ENCODE data around the gene WEE2.
"Not testable (repeated sequence)": the region's sequence is repeated elsewhere in the genome, so short reads cannot be mapped to it uniquely, and the experiment has no call there.

WEE2 gene

DNA sequence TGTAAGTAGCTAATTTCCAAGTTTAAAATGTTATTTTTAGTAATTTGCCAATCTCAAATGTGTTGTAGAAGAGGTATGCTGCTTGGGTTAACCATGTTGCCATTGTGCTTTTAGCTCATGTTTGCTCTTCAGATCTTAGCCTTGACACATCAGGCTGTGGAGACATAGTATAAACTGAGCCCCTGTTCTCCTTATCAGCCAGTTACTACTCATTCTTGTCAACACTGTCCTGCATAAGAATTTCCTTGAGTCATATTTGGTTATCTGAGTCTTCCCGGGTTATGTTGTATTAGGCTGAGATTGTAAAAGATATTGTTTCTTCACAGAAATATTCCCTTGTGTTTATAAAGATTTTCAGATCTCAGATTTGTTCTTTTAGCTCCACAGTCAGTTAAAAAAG lies 34.1 kb downstream of the WEE2 start:
- DNase-seq (ENCODE audit: low read depth, low spot score), result no peak
- ChIA-PET POLR2A (no interaction called here), CTCF (interaction anchor here (1.5 kb wide), 1 partner anchor 87 kb away, joined by 3 read pairs; no protein-coding TSS in a partner anchor)
- TF ChIP-seq, protein P1, sequence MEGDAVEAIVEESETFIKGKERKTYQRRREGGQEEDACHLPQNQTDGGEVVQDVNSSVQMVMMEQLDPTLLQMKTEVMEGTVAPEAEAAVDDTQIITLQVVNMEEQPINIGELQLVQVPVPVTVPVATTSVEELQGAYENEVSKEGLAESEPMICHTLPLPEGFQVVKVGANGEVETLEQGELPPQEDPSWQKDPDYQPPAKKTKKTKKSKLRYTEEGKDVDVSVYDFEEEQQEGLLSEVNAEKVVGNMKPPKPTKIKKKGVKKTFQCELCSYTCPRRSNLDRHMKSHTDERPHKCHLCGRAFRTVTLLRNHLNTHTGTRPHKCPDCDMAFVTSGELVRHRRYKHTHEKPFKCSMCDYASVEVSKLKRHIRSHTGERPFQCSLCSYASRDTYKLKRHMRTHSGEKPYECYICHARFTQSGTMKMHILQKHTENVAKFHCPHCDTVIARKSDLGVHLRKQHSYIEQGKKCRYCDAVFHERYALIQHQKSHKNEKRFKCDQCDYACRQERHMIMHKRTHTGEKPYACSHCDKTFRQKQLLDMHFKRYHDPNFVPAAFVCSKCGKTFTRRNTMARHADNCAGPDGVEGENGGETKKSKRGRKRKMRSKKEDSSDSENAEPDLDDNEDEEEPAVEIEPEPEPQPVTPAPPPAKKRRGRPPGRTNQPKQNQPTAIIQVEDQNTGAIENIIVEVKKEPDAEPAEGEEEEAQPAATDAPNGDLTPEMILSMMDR (IDR thresholded peaks at IDR 0.05; ENCODE audit: insufficient read depth, low read length, missing control alignments), result no peak
- no peak overlapping the region for H3K4me3 ChIP-seq (ENCODE audit: low read depth, low read length)

DNA sequence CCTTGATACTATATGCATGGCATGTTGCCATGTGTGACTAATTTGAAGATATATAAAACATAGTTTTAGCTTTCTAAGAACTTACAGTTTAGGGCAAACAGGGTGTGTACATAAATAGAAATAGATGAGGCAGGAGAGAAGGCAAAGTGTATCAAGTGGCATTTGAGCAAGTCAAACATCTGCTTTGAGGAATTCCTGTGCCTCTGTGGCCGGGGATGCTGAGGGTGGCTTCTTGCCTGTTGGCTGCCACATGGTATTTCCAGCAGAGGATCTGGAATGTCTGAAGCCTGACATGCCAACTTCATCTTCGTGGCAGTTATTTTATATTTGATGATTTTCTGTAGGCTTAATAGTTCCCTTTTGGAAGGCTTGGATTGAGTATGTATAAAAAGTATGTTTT lies 36.0 kb downstream of the WEE2 start:
- TF ChIP-seq, protein P1 (IDR thresholded peaks at IDR 0.05; ENCODE audit: insufficient read depth, low read length, missing control alignments), result no peak
- H3K4me3 ChIP-seq (ENCODE audit: low read depth, low read length), result no peak overlapping the region
- CTCF ChIA-PET, result no interaction called here
- DNase-seq (ENCODE audit: low read depth, low spot score), result no peak
- POLR2A ChIA-PET, result no interaction called here

DNA sequence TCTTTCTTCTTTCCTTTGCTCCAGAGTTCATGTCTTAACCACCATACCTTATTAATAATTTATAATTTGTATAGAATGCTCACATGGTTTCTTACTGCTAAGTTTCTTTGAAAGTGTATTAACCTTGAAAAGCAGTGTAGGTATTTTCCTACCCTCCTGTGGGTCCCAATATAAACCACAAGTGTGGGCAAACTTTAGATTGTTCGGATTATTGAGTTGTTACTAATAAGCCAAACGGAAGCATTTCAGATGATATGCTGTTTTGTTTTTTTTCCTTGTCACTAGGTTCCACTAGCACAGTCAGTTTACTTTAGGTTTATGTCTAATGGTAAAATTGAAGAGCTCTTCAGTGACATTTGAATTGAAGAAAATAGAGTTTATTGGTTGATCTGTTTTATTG lies 40.2 kb downstream of the WEE2 start:
- no peak overlapping the region for H3K4me3 ChIP-seq (ENCODE audit: low read depth, low read length)
- ChIA-PET CTCF (interaction anchor here (0.9 to 3.4 kb wide), 3 partner anchors 8 to 37 kb away, joined by 3 to 17 read pairs (median 3); partner anchors contain the start of gene SSBP1), POLR2A (no interaction called here)
- TF ChIP-seq, protein P1 (IDR thresholded peaks at IDR 0.05; ENCODE audit: insufficient read depth, low read length, missing control alignments), result no peak
- DNase-seq (ENCODE audit: low read depth, low spot score), result no peak

DNA sequence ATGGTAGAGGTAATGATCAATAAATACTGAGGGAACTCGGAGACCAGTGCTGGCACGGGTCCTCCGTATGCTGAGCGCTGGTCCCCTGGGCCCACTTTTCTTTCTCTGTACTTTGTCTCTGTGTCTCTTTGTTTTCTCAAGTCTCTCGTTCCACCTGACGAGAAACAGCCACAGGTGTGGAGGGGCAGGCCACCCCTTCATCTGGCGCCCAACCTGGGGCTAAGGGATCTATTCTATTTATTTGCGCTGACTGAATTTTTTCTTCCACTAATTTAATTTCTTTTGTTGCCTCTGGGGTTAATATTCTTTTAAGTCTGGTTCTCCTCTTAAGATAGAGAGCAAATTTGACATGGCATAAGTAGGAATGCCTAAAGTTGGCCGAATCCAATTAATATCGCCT lies 43.8 kb downstream of the WEE2 start:
- CTCF ChIA-PET; DNase-seq (ENCODE audit: low read depth, low spot score); H3K4me3 ChIP-seq (ENCODE audit: low read depth, low read length); POLR2A ChIA-PET: not testable (repeated sequence)

DNA sequence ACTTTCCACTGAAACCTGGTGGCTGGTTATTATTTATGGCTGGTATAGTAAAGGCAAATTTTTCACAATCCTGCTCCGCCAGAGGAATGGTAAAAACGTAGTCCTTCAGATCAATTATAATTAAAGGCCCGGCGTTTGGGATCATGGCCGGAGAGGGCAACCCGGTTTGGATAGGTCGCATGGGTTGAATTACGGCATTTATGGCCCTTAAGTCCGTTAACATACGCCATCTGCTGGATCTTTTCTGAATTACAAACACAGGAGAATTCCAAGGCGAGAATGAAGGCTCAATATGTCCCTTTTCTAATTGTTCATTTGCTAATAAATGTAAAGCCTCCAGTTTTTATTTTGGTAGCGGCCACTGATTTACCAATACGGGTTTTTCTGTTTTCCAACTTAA lies 44.5 kb downstream of the WEE2 start:
- DNase-seq (ENCODE audit: low read depth, low spot score), result no peak
- no peak overlapping the region for H3K4me3 ChIP-seq (ENCODE audit: low read depth, low read length)
- CTCF ChIA-PET, result no interaction called here
- TF ChIP-seq, protein P1 (IDR thresholded peaks at IDR 0.05; ENCODE audit: insufficient read depth, low read length, missing control alignments), result no peak
- POLR2A ChIA-PET, result no interaction called here

DNA sequence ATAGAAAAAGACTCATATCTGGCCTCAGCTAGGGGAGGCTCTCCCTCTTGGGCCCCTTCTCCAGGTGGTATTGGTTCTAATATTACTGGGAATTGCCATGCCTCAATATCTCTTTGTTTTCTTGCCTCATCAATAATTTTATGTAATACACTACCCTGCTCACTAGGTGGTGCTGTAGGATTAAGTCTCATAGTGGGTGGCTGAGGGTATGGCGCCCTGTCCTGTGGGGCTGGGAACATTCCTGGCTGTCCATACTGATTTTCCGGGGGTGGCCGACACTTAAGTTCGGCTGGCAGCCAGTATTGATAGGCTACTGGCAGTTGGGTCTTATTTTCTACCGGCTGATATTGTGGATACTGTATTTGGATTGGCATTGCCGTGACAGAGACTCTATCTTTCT lies 46.8 kb downstream of the WEE2 start:
- TF ChIP-seq, protein P1 (IDR thresholded peaks at IDR 0.05; ENCODE audit: insufficient read depth, low read length, missing control alignments), result peak; percentile 21
- DNase-seq (ENCODE audit: low read depth, low spot score), result no peak
- no peak overlapping the region for H3K4me3 ChIP-seq (ENCODE audit: low read depth, low read length)
- ChIA-PET CTCF (interaction anchor here (1.3 kb wide), 1 partner anchor 29 kb away, joined by 4 read pairs; no protein-coding TSS in a partner anchor), POLR2A (no interaction called here)

DNA sequence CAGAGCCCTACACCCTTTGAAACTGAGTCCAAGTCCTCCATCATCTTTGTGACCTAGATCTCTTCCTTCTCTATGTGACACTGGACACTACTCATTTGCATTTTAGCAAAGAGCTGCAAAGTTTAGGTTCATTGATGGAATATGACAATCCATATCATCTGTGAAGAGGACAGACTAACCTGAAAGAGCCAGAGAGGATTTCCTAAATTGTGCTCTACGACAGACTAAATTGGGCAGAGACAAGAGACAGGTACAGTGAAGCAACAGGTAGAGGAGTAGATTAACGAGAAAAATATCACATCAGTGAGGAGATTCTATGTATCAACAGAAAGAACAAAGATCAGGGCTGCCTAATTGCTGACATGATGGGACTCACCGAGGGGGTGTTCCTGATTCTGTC lies 55.6 kb downstream of the WEE2 start, which contains the start of gene TAS2R3:
TAS2R3 (plus strand) TSS at position 301 of the 400 bp plus-strand sequence; CDS start at position 363, 62 bp downstream.
- no peak for DNase-seq (ENCODE audit: low read depth, low spot score)
- TF ChIP-seq, protein P1 (IDR thresholded peaks at IDR 0.05; ENCODE audit: insufficient read depth, low read length, missing control alignments), result no peak
- ChIA-PET POLR2A (no interaction called here), CTCF (no interaction called here)
- H3K4me3 ChIP-seq (ENCODE audit: low read depth, low read length), result no peak within 1 kb of the TSS

DNA sequence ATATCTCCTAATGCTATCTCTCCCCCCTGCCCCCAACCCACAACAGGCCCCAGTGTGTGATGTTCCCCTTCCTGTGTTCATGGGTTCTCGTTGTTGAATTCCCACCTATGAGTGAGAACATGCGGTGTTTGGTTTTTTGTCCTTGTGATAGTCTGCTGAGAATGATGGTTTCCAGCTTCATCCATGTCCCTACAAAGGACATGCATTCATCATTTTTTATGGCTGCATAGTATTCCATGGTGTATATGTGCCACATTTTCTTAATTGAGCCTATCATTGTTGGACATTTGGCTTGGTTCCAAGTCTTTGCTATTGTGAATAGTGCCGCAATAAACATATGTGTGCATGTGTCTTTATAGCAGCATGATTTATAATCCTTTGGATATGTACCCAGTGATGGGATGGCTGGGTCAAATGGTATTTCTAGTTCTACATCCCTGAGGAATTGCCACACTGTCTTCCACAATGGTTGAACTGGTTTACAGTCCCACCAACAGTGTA lies 62.0 kb downstream of the WEE2 start:
- H3K4me3 ChIP-seq (ENCODE audit: low read depth, low read length); POLR2A ChIA-PET; DNase-seq (ENCODE audit: low read depth, low spot score): not testable (repeated sequence)
- CTCF ChIA-PET, result interaction anchor here (1.5 kb wide), 1 partner anchor 16 kb away, joined by 6 read pairs; no protein-coding TSS in a partner anchor
